RWPE2 (cell line): ENCODE data around the gene UNC79.

Experiments
- ATAC-seq: fragments of 200-7000 bp; cut with Tn5 transposase; 3 replicates; pipeline ENCODE4 v1.9.1; 2021; ENCODE audit warnings: low read depth
- DNase-seq: peaks from one replicate; pipeline ENCODE4 v3.0.0-alpha.2; 2020; ENCODE audit warnings: low spot score
- H3K27ac ChIP-seq: fragments of 450-650 bp; 2 replicates; pipeline ENCODE4 v1.5.1; 2017; ENCODE audit warnings: mild to moderate bottlenecking; ENCODE audit not compliant: poor library complexity, severe bottlenecking
- H3K27me3 ChIP-seq: fragments of 250-450 bp; sonication (Bioruptor Pico); 2 replicates; pipeline ENCODE4 v1.5.1; 2021; ENCODE audit warnings: mild to moderate bottlenecking, moderate library complexity; ENCODE audit not compliant: insufficient read depth, poor library complexity, severe bottlenecking
- H3K36me3 ChIP-seq: fragments of 250-450 bp; sonication (Bioruptor Pico); 2 replicates; pipeline ENCODE4 v1.5.1; 2020; ENCODE audit warnings: low read depth, mild to moderate bottlenecking, moderate library complexity
- H3K4me1 ChIP-seq: fragments of 250-450 bp; sonication (Bioruptor Pico); 2 replicates; pipeline ENCODE4 v1.5.1; 2021; ENCODE audit warnings: mild to moderate bottlenecking, moderate library complexity; ENCODE audit not compliant: insufficient read depth, poor library complexity, severe bottlenecking
- H3K4me3 ChIP-seq: fragments of 250-450 bp; sonication (Bioruptor Pico); 2 replicates; pipeline ENCODE4 v1.5.1; 2021; ENCODE audit warnings: mild to moderate bottlenecking, moderate library complexity; ENCODE audit not compliant: severe bottlenecking
- H3K9me3 ChIP-seq: fragments of 250-450 bp; sonication (Bioruptor Pico); 2 replicates; pipeline ENCODE4 v1.5.1; 2021; ENCODE audit warnings: mild to moderate bottlenecking, moderate library complexity; ENCODE audit not compliant: severe bottlenecking
- CTCF ChIP-seq: fragments of 450-650 bp; IDR thresholded peaks from one replicate; pipeline ENCODE4 v1.5.1; 2017; ENCODE audit warnings: mild to moderate bottlenecking, moderate library complexity; ENCODE audit not compliant: poor library complexity, severe bottlenecking

Gene UNC79

DNA sequence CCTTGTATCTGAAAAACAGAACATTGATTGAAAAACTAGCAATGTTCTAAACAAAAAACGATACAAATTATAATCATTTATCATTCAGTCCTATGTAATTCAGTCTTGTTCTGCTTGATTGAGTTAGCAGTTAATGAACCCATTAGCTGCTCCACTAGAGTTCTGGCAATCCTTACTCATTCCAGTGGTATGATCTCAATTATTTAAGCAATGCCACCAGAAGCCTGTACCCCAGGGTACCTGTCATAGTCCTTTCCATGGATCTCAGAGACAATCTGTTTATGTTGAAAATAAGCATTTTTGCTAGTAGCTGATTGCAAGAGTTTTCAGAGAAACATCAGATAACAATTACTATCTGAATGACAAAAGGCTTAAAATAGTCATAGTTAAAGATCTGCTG is 115.9 kb downstream of the UNC79 start:
- no peak for TF ChIP-seq CTCF
- no peak for DNase-seq
- H3K27ac ChIP-seq: no peak overlapping the region
- H3K36me3 ChIP-seq: no peaks in the 10 kb centered on the region
- no peaks in the 10 kb centered on the region for H3K9me3 ChIP-seq
- H3K4me3 ChIP-seq: no peak overlapping the region
- H3K4me1 ChIP-seq: peaks cover 6% of the 10 kb centered on the region
- ATAC-seq: no peak
- H3K27me3 ChIP-seq: peaks cover 4% of the 10 kb centered on the region

GRCh38 chr14:93548102-93548843 is 117.5 kb downstream of the UNC79 start:
- no peak overlapping the region for H3K27ac ChIP-seq
- H3K36me3 ChIP-seq: no peaks in the 10 kb centered on the region
- no peaks in the 10 kb centered on the region for H3K9me3 ChIP-seq
- no peak for ATAC-seq
- H3K4me1 ChIP-seq: peaks cover 6% of the 10 kb centered on the region
- no peak for TF ChIP-seq CTCF
- peaks cover 16% of the 10 kb centered on the region for H3K27me3 ChIP-seq
- no peak for DNase-seq
- H3K4me3 ChIP-seq: no peak overlapping the region

DNA sequence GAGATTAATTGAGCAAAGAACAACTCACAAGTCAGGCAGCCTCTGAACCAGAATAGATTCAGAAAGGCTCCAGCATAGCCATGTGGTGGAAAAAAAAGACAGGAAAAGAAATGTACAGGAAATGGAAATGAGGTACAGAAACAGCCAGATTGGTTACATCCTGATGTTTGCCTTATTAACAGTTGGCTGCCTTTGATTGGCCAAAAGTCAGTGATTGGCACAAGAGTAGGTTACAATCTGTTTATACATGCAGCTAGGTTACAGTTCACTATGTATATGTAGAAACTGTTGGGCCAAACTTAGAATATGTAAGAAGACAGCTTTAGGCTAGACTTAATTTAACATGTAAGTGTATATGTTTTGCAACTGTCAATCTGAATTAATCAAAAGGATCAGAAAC is 118.9 kb downstream of the UNC79 start:
- peaks cover 20% of the 10 kb centered on the region for H3K27me3 ChIP-seq

GRCh38 chr14:93564918-93565317 is 134.2 kb downstream of the UNC79 start:
- Histone ChIP-seq H3K4me1 (no peaks in the 10 kb centered on the region), H3K27me3 (no peaks in the 10 kb centered on the region), H3K27ac (no peak overlapping the region), H3K36me3 (no peaks in the 10 kb centered on the region), H3K4me3 (no peak overlapping the region), H3K9me3 (no peaks in the 10 kb centered on the region)
- TF ChIP-seq CTCF: no peak
- DNase-seq (no peak), ATAC-seq (no peak)

More for the DNA sequence above, 118.9 kb downstream of the UNC79 start:
- no peak for ATAC-seq
- no peak overlapping the region for H3K27ac ChIP-seq
- H3K4me1 ChIP-seq: peaks cover 6% of the 10 kb centered on the region
- no peaks in the 10 kb centered on the region for H3K36me3 ChIP-seq
- TF ChIP-seq CTCF: no peak
- no peaks in the 10 kb centered on the region for H3K9me3 ChIP-seq
- no peak for DNase-seq
- H3K4me3 ChIP-seq: no peak overlapping the region

DNA sequence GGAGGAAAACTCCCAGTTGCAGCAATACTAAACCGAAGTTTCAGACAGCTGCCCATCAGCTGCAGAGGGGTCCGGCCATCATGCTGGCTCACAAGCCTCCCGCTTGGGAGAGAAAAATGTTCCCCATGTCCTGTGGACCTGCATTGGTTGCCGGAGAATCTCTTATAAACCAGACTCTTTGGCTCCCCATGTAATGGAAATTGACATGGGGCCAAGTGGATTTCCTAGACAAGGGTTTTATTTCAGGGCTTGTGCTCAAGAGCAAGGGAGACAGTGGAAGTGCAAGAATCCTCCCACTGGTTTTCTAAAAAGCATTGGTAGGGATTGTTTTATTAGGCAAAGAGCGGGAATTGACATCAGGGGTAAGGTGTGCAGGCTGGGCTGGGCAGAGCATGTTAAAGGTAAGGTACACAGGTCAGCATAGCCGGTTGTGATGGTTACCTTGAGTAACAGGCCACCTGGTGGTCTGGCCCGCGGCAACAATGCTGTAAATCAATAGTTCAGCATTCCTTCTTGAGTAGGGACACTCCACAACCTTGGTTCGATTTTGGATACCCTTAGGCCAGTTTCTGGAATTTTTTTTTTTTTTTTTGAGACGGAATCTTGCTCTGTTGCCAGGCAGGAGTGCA is 135.4 kb downstream of the UNC79 start:
- H3K9me3 ChIP-seq: no peaks in the 10 kb centered on the region
- H3K4me3 ChIP-seq: no peak overlapping the region
- no peak for TF ChIP-seq CTCF
- H3K4me1 ChIP-seq: no peaks in the 10 kb centered on the region
- no peaks in the 10 kb centered on the region for H3K36me3 ChIP-seq
- DNase-seq (no peak), ATAC-seq (no peak)
- peaks cover 6% of the 10 kb centered on the region for H3K27me3 ChIP-seq
- H3K27ac ChIP-seq: no peak overlapping the region
